A673 (cell line): ENCODE results near the gene ITPKC. TPM values are rescaled to one million over a fixed set of nuclear protein-coding genes. Genes with fewer than 3 reads are reported as not detected.
"Not testable (repeated sequence)": the region's sequence is repeated elsewhere in the genome, so short reads cannot be mapped to it uniquely, and the experiment has no call there.

Source experiments
- BruUV-seq: library from RNA; stranded (reverse); fragments of 400-500 nt; replicated peaks from 2 replicates; lab custom pipeline; 2021; lab: Mats Ljungman, UMichigan
- CTCF ChIA-PET: fragments of 300-600 bp; sonication (Branson Sonifier 250); formaldehyde crosslinking; loops from one replicate; lab custom pipeline; 2022; ENCODE audit warnings: antibody characterized with exemption; lab: Charles Lee
- POLR2A ChIA-PET: fragments of 300-600 bp; sonication (Branson Sonifier 250); formaldehyde crosslinking; loops from one replicate; lab custom pipeline; 2022; ENCODE audit warnings: antibody characterized with exemption; ENCODE audit not compliant: low non-redundant PET; lab: Charles Lee
- DNase-seq: peaks from one replicate; pipeline ENCODE4 v3.0.0-alpha.2; 2015; ENCODE audit warnings: low spot score
- H3K27ac ChIP-seq: fragments of 200-600 bp; sonication (generic); 2 replicates; pipeline ENCODE4 v1.5.1; 2016; ENCODE audit warnings: mixed run types, low read depth, mild to moderate bottlenecking, mixed read lengths, antibody characterized with exemption, low read length; ENCODE audit not compliant: poor library complexity, severe bottlenecking
- H3K27me3 ChIP-seq: fragments of 200-600 bp; sonication (generic); replicated peaks from 2 replicates; pipeline ENCODE4 v1.6.1; 2017; ENCODE audit warnings: mixed run types, low read depth, mild to moderate bottlenecking, mixed read lengths, antibody characterized with exemption, low read length; ENCODE audit not compliant: insufficient read depth, poor library complexity
- H3K36me3 ChIP-seq: fragments of 200-600 bp; sonication (generic); 2 replicates; pipeline ENCODE4 v1.6.1; 2016; ENCODE audit warnings: mixed run types, mild to moderate bottlenecking, mixed read lengths, antibody characterized with exemption, low read length; ENCODE audit not compliant: insufficient read depth, poor library complexity, severe bottlenecking
- H3K4me1 ChIP-seq: fragments of 200-600 bp; sonication (generic); 2 replicates; pipeline ENCODE4 v1.6.1; 2017; ENCODE audit warnings: mixed run types, mild to moderate bottlenecking, mixed read lengths, antibody characterized with exemption, low read length; ENCODE audit not compliant: insufficient read depth, poor library complexity, severe bottlenecking
- H3K4me3 ChIP-seq: fragments of 200-600 bp; sonication (generic); 2 replicates; pipeline ENCODE4 v1.5.1; 2016; ENCODE audit warnings: low read depth, mixed run types, mild to moderate bottlenecking, mixed read lengths, low read length; ENCODE audit not compliant: poor library complexity, severe bottlenecking
- H3K9me3 ChIP-seq: fragments of 200-600 bp; sonication (generic); 2 replicates; pipeline ENCODE4 v1.6.1; 2016; ENCODE audit warnings: mixed run types, low read depth, mild to moderate bottlenecking, mixed read lengths, antibody characterized with exemption, low read length; ENCODE audit not compliant: poor library complexity, severe bottlenecking
- CTCF ChIP-seq: fragments of 300-800, 200-600 bp; sonication (generic); conservative IDR thresholded peaks from 2 replicates; pipeline ENCODE4 v1.5.1; 2017; ENCODE audit warnings: low read depth, mild to moderate bottlenecking, antibody characterized with exemption, low read length, moderate library complexity, mixed read lengths
- EZH2 ChIP-seq: fragments of 200-600 bp; sonication (generic); IDR thresholded peaks from 2 replicates; pipeline ENCODE4 v1.6.1; 2017; ENCODE audit warnings: borderline replicate concordance, low read depth, mild to moderate bottlenecking, mixed read lengths, antibody characterized with exemption, low read length; ENCODE audit not compliant: poor library complexity, severe bottlenecking
- intact Hi-C: fragments of 100-400 bp; cut with micrococcal nuclease; formaldehyde crosslinking; loops from one replicate; pipeline ENCODE4 v1.10.0; 2022; ENCODE audit not compliant: unreplicated experiment
- total RNA-seq: library from RNA; stranded (reverse); gene quantifications from 2 replicates; pipeline ENCODE4 v1.2.3, GENCODE V29; 2021

Gene ITPKC
- total RNA-seq, 1 experiment from 2014 or later: 7.2 TPM

- H3K9me3 ChIP-seq: no peaks in the 10 kb centered on the region
- intact Hi-C loops: no loop called here
- DNase-seq: no peak
- H3K4me3 ChIP-seq: no peak overlapping the region
- no peak overlapping the region for H3K27ac ChIP-seq
- TF ChIP-seq EZH2 (no peak), CTCF (no peak)
- peaks cover 4% of the 10 kb centered on the region for H3K4me1 ChIP-seq
- POLR2A ChIA-PET: no interaction called here
- H3K36me3 ChIP-seq: no peaks in the 10 kb centered on the region
- BruUV-seq: no TSS peak
- H3K27me3 ChIP-seq: no peaks in the 10 kb centered on the region
- CTCF ChIA-PET: no interaction called here
These were observed 66.8 kb downstream of the ITPKC start for GRCh38 chr19:40783711-40784110.

DNA sequence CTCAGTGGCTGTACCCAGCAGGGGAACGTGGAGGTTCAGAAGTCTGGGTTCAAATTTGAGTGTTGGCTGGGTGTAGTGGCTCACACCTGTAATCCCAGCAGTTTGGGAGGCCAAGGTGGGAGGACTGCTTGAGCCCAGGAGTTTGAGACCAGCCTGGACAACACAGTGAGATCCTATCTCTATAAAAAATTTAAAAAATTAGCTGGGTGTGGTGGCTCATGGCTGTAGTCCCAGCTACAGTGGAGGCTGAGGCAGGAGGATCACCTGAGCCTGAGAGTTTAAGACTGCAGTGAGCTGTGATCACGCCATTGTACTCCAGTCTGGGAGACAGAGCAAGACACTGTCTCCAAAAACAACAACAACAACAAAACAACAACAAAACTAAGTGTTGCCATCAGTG is 67.2 kb downstream of the ITPKC start:
- intact Hi-C loops, POLR2A ChIA-PET, CTCF ChIA-PET, H3K36me3 ChIP-seq, BruUV-seq, H3K4me3 ChIP-seq, H3K9me3 ChIP-seq, H3K27me3 ChIP-seq, H3K27ac ChIP-seq, H3K4me1 ChIP-seq, DNase-seq: not testable (repeated sequence)

DNA sequence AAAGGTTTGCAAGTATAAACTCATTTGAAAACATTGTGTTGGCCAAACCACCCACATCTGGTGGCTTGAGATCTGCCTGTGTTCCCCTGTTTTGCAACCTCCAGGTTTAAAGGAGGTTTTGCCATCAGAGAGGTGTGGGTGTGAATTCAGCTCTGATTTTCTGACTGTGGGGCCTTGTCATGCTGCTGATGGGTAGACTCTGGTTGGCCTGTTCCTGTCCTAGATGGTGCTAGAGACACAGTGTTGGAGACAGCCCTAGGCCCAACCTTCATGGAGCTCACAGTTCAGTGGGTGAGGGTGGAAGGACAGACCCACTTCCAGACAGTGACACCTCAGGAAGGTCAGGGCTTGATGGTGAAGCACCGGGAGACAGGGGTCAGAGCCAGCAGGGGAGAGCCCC is 68.6 kb downstream of the ITPKC start:
- DNase-seq: no peak
- Histone ChIP-seq H3K27ac (no peak overlapping the region), H3K4me1 (no peaks in the 10 kb centered on the region), H3K36me3 (no peaks in the 10 kb centered on the region), H3K9me3 (no peaks in the 10 kb centered on the region), H3K27me3 (no peaks in the 10 kb centered on the region), H3K4me3 (no peak overlapping the region)
- TF ChIP-seq EZH2: no peak
- no peak for TF ChIP-seq CTCF
- CTCF ChIA-PET: no interaction called here
- no TSS peak for BruUV-seq
- POLR2A ChIA-PET: no interaction called here
- intact Hi-C loops: no loop called here

GRCh38 chr19:40786060-40787037 is 69.4 kb downstream of the ITPKC start:
- no peak for DNase-seq
- Histone ChIP-seq H3K4me1 (no peaks in the 10 kb centered on the region), H3K4me3 (no peak overlapping the region), H3K9me3 (no peaks in the 10 kb centered on the region), H3K27ac (no peak overlapping the region), H3K36me3 (no peaks in the 10 kb centered on the region), H3K27me3 (no peaks in the 10 kb centered on the region)
- POLR2A ChIA-PET: no interaction called here
- no peak for TF ChIP-seq EZH2
- no peak for TF ChIP-seq CTCF
- intact Hi-C loops: no loop called here
- CTCF ChIA-PET: no interaction called here
- no TSS peak for BruUV-seq
